Activated T-cell treated with anti-CD3 and anti-CD28 coated beads, Interleukin-2, amount 50 U/mL, for 4 hours (primary cell): ENCODE data around the gene NAALADL1. TPM values are rescaled to one million over a fixed set of nuclear protein-coding genes. Genes with fewer than 3 reads are reported as not detected.

Experiments
- ATAC-seq, 2 donors: fragments of 200-7000 bp; cut with Tn5 transposase; one replicate each; pipeline ENCODE4 v1.10.0; 2021
- DNase-seq: peaks from one replicate; pipeline ENCODE4 v3.0.0-alpha.2; 2020
- H3K27me3 Mint-ChIP-seq: one replicate; pipeline ENCODE4 v1.8.0; 2021; ENCODE audit warnings: low read depth, mixed read lengths
- H3K36me3 Mint-ChIP-seq: one replicate; pipeline ENCODE4 v1.8.0; 2022; ENCODE audit warnings: mixed read lengths; ENCODE audit not compliant: insufficient read depth
- H3K4me1 Mint-ChIP-seq: one replicate; pipeline ENCODE4 v1.8.0; 2021; ENCODE audit warnings: low read depth, mixed read lengths
- H3K4me3 Mint-ChIP-seq: one replicate; pipeline ENCODE4 v1.8.0; 2021; ENCODE audit warnings: mild to moderate bottlenecking, moderate library complexity, mixed read lengths
- H3K9me3 Mint-ChIP-seq: one replicate; pipeline ENCODE4 v1.8.0; 2021; ENCODE audit warnings: mixed read lengths
- total RNA-seq, 3 donors: library from RNA; stranded (reverse); gene quantifications; one replicate each; pipeline ENCODE4 v1.2.1, GENCODE V29; 2021

The NAALADL1 gene, protein sequence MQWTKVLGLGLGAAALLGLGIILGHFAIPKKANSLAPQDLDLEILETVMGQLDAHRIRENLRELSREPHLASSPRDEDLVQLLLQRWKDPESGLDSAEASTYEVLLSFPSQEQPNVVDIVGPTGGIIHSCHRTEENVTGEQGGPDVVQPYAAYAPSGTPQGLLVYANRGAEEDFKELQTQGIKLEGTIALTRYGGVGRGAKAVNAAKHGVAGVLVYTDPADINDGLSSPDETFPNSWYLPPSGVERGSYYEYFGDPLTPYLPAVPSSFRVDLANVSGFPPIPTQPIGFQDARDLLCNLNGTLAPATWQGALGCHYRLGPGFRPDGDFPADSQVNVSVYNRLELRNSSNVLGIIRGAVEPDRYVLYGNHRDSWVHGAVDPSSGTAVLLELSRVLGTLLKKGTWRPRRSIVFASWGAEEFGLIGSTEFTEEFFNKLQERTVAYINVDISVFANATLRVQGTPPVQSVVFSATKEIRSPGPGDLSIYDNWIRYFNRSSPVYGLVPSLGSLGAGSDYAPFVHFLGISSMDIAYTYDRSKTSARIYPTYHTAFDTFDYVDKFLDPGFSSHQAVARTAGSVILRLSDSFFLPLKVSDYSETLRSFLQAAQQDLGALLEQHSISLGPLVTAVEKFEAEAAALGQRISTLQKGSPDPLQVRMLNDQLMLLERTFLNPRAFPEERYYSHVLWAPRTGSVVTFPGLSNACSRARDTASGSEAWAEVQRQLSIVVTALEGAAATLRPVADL
- total RNA-seq = 1 to 10 TPM; 5.4 to 8.2 (median 7.7) TPM

DNA sequence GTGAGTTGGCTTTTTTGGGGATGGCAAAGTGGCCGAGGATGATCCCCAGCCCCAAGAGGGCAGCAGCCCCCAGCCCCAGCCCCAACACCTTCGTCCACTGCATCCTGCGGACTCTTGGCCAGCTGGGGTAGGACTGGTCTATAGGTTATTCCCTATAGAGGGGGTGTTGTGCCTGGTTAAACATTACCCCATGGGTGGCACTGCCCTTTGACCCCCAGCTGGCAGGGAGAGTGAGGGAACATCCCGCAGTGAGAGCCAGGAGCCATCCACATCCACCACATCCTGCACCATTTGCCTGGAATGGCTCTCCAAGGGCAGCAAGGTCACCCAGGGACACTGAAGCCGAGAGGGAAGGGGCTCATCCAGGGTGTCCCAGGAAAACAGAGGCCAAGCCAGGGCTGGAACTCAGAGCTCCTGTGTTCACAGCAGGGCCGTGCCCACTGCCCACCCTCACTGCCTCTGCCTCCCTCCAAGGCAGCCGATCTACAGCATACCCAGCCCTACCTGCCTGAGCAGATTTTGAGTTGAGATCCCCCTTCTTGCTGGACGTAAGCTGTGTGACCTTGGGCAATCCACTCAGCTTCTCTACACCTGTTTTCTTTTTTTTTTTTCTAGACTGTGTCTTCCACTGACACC lies at the start of gene NAALADL1:
TSS of gene NAALADL1 (minus strand) at position 135 of the 636 bp plus-strand sequence. CDS start at position 103, 32 bp downstream.
- no peak within 1 kb of the TSS for H3K4me3 Mint-ChIP-seq
- no peaks in the 10 kb centered on the region for H3K36me3 Mint-ChIP-seq
- H3K9me3 Mint-ChIP-seq = no peaks in the 10 kb centered on the region
- peaks cover 3% of the 10 kb centered on the region for H3K27me3 Mint-ChIP-seq
- ATAC-seq (no peak), DNase-seq (no peak)
- peaks cover 10% of the 10 kb centered on the region for H3K4me1 Mint-ChIP-seq

GRCh38 chr11:65107751-65108468 lies 49.6 kb upstream of the NAALADL1 start:
- no peaks in the 10 kb centered on the region for H3K9me3 Mint-ChIP-seq
- peaks cover 30% of the 10 kb centered on the region for H3K4me1 Mint-ChIP-seq
- no peak for DNase-seq
- H3K27me3 Mint-ChIP-seq = no peaks in the 10 kb centered on the region
- no peak for ATAC-seq
- H3K4me3 Mint-ChIP-seq = no peak overlapping the region
- peaks cover 17% of the 10 kb centered on the region for H3K36me3 Mint-ChIP-seq

DNA sequence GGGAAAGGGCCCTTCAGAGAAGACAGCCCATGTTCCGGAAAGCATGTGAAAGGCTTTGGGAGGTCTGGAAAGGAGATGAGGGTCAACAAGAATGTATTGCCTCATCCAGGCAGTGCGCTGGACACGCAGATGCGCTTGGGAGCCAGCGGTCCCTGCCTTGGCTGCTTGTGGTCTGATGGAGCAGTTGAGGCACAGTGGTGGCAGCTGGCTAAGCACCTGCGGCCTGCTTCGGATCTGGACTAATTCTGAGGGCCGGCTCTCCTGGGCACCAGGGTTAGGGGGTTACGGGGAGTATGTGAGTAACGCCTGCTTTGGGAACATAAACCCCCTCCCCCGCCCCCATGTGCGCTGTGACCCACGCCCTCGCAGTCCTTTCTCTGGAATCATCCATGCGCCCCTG lies 48.7 kb upstream of the NAALADL1 start:
- peaks cover 29% of the 10 kb centered on the region for H3K4me1 Mint-ChIP-seq
- no peak for ATAC-seq
- DNase-seq = no peak
- no peaks in the 10 kb centered on the region for H3K9me3 Mint-ChIP-seq
- H3K36me3 Mint-ChIP-seq = peaks cover 17% of the 10 kb centered on the region
- H3K27me3 Mint-ChIP-seq = no peaks in the 10 kb centered on the region
- H3K4me3 Mint-ChIP-seq = no peak overlapping the region

DNA sequence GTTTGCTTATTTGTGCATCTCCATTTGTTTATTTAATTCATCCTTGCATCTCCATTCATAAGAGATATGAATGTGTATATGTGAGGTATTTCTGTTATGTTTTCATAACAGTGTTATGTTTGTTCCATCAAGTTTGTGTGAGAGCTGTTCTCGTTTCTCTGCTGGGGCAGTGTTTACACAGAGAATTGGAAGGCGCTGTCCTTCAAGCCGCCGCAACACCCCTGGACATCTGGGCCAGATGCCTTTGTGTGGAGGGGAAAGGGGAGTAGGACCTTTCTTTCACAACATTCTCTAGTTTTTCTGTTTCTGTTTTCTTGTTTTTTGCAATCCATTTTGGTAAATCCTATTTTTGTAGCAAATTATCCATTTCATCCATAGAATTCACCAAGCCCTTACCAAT lies 46.3 kb upstream of the NAALADL1 start:
- DNase-seq (no peak), ATAC-seq (no peak)
- Mint-ChIP-seq H3K27me3 (no peaks in the 10 kb centered on the region), H3K4me3 (no peak overlapping the region), H3K36me3 (peaks cover 16% of the 10 kb centered on the region), H3K9me3 (no peaks in the 10 kb centered on the region), H3K4me1 (peaks cover 8% of the 10 kb centered on the region)

- ATAC-seq (no peak), DNase-seq (no peak)
- peaks cover 10% of the 10 kb centered on the region for H3K4me1 Mint-ChIP-seq
- H3K4me3 Mint-ChIP-seq = no peak overlapping the region
- H3K36me3 Mint-ChIP-seq = peaks cover 20% of the 10 kb centered on the region
- no peaks in the 10 kb centered on the region for H3K9me3 Mint-ChIP-seq
- no peaks in the 10 kb centered on the region for H3K27me3 Mint-ChIP-seq
Observed at GRCh38 chr11:65103476-65103875, 45.1 kb upstream of the NAALADL1 start.

- H3K36me3 Mint-ChIP-seq = peaks cover 21% of the 10 kb centered on the region
- H3K4me1 Mint-ChIP-seq = peaks cover 15% of the 10 kb centered on the region
- no peaks in the 10 kb centered on the region for H3K27me3 Mint-ChIP-seq
- DNase-seq (no peak), ATAC-seq (no peak)
- H3K9me3 Mint-ChIP-seq = no peaks in the 10 kb centered on the region
- no peak overlapping the region for H3K4me3 Mint-ChIP-seq
Observed at GRCh38 chr11:65102142-65103095, 44.1 kb upstream of the NAALADL1 start.

- DNase-seq (no peak), ATAC-seq (no peak)
- H3K27me3 Mint-ChIP-seq = no peaks in the 10 kb centered on the region
- H3K36me3 Mint-ChIP-seq = peaks cover 14% of the 10 kb centered on the region
- H3K4me1 Mint-ChIP-seq = peaks cover 15% of the 10 kb centered on the region
- no peaks in the 10 kb centered on the region for H3K9me3 Mint-ChIP-seq
- H3K4me3 Mint-ChIP-seq = no peak overlapping the region
Observed at GRCh38 chr11:65100674-65101350, 42.5 kb upstream of the NAALADL1 start.

GRCh38 chr11:65096926-65097325 lies 38.6 kb upstream of the NAALADL1 start:
- Mint-ChIP-seq H3K4me1 (peaks cover 15% of the 10 kb centered on the region), H3K36me3 (peaks cover 7% of the 10 kb centered on the region), H3K4me3 (peak overlapping the region; percentile 92), H3K9me3 (no peaks in the 10 kb centered on the region), H3K27me3 (no peaks in the 10 kb centered on the region)
- ATAC-seq (no peak), DNase-seq (no peak)

- Mint-ChIP-seq H3K4me3 (peak within 1 kb of the TSS; percentile 92), H3K4me1 (peaks cover 15% of the 10 kb centered on the region), H3K36me3 (peaks cover 7% of the 10 kb centered on the region), H3K27me3 (no peaks in the 10 kb centered on the region), H3K9me3 (no peaks in the 10 kb centered on the region)
- peak; percentile 93 to 95 for ATAC-seq
- DNase-seq = peak; percentile 80
Observed at GRCh38 chr11:65095974-65096806, 37.8 kb upstream of the NAALADL1 start, which contains the start of gene VPS51. Gene VPS51, plus strand, starts transcription at chr11:65096214. Its CDS starts 37 bp downstream, at chr11:65096251.

DNA sequence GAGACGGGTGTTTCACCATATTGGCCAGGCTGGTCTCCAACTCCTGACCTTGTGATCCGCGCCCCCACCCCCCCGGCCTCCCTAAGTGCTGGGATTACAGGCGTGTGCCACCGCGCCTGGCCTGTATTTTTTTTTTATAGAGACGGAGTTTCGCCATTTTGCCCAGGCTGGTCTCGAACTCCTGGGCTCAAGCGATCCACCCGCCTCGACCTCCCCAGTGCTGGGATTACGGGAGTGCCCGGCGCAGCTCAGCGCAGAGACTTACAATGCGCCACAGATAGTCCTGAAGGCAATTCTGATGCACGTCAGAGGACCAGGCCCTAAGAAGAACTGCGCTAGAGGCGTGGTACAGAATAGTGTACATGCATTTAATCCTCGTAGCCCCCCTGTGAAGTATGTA lies 37.1 kb upstream of the NAALADL1 start:
- no peak for DNase-seq
- ATAC-seq = no peak
- peaks cover 15% of the 10 kb centered on the region for H3K4me1 Mint-ChIP-seq
- H3K4me3 Mint-ChIP-seq = peak overlapping the region; percentile 92
- peaks cover 5% of the 10 kb centered on the region for H3K36me3 Mint-ChIP-seq
- no peaks in the 10 kb centered on the region for H3K9me3 Mint-ChIP-seq
- no peaks in the 10 kb centered on the region for H3K27me3 Mint-ChIP-seq

GRCh38 chr11:65090628-65091027 lies 32.3 kb upstream of the NAALADL1 start:
- H3K4me3 Mint-ChIP-seq = no peak overlapping the region
- no peak for ATAC-seq
- H3K4me1 Mint-ChIP-seq = peaks cover 5% of the 10 kb centered on the region
- H3K9me3 Mint-ChIP-seq = no peaks in the 10 kb centered on the region
- peaks cover 21% of the 10 kb centered on the region for H3K36me3 Mint-ChIP-seq
- no peaks in the 10 kb centered on the region for H3K27me3 Mint-ChIP-seq
- DNase-seq = no peak

DNA sequence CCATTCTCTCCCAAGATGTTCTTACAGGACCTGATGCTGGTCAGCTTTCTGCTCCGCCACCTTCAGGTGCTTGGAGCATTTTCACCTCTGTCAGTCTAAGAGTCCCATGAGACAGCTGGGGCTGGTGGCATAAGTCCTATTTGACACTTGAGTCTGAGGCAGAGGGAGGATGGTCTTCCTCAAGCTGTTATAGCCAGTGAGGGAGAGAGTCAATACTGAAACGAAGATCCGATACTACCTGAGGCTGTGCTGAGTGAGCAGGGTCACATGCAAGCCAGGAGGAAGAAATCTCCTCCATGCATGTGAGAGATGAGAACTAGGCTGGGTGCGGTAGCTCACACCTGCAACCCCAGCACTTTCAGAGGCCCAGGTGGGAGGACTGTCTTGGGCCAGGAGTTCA lies 31.3 kb upstream of the NAALADL1 start:
- no peak for ATAC-seq
- Mint-ChIP-seq H3K9me3 (no peaks in the 10 kb centered on the region), H3K27me3 (no peaks in the 10 kb centered on the region), H3K4me1 (peaks cover 13% of the 10 kb centered on the region), H3K4me3 (no peak overlapping the region), H3K36me3 (peaks cover 22% of the 10 kb centered on the region)
- no peak for DNase-seq
